KBM-7 (cell line): ENCODE data around the gene FBXO10.
A peak's percentile ranks its signal among the peaks of the same experiment; 100 is the strongest.
"Not testable (repeated sequence)": the region's sequence is repeated elsewhere in the genome, so short reads cannot be mapped to it uniquely, and the experiment has no call there.

Source experiments
- DNase-seq: peaks from one replicate; pipeline ENCODE4 v3.0.0-alpha.2; 2015
- in situ Hi-C: fragments of 300-500 bp; cut with MboI; formaldehyde crosslinking; loops from 2 replicates; pipeline ENCODE4 v1.14.3; 2020; ENCODE audit warnings: low sequenced_read_pairs, low pct_unique_long_range_greater_than_20kb, mixed read lengths

Gene FBXO10

GRCh38 chr9:37468620-37469019, 107.6 kb downstream of the FBXO10 start:
- DNase-seq = no peak
- in situ Hi-C loops = no loop called here

DNA sequence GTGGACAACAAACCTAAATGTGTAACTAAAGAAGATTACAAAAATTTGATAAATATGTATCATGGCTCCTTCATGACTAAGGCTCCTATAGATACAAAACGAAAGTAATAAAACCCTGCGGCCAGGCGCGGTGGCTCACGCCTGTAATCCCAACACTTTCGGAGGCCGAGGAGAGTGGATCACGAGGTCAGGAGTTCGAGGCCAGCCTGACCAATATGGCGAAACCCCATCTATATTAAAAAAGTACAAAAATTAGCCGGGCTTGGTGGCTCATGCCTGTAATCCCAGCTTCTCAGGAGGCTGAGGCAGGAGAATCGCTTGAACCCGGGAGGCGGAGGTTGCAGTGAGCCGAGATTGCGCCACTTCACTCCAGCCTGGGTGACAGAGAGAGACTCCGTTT, 108.7 kb downstream of the FBXO10 start:
- not testable (repeated sequence) for DNase-seq

DNA sequence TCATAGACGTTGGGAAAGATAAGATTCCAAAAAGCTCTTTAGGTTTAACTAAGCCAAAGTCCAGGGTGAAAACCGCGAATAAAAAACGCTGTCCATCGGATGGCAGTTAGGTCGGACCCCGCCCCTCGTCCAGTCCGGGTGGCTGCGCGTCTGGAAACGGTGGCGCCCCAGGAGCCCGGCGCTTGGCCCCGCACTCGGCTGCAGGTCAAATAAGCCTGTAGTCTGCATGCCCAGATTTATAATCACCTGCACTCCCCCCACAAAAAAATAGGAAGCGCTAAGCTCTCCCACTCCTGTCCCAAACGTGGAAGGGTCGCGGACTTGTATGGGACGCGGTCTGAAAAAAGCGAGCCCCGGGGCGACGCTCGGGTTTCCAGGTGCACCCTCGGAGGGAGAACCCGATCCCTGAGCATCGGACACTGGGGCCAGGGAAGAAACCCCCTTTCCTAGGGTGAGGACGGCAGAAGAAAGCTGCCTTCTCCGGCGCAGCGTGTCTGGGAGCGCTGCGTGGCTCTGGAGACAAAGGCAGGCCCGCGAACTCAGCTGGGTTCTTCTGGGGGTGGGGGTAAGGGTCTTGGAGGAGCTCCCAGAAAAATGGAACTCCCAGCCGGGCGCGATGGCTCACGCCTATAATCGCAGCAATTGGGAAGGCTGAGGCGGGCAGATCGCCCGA, 110.0 kb downstream of the FBXO10 start:
- no peak for DNase-seq
- in situ Hi-C loops = no loop called here

More for the DNA sequence above, 108.7 kb downstream of the FBXO10 start:
- in situ Hi-C loops = not testable (repeated sequence)

DNA sequence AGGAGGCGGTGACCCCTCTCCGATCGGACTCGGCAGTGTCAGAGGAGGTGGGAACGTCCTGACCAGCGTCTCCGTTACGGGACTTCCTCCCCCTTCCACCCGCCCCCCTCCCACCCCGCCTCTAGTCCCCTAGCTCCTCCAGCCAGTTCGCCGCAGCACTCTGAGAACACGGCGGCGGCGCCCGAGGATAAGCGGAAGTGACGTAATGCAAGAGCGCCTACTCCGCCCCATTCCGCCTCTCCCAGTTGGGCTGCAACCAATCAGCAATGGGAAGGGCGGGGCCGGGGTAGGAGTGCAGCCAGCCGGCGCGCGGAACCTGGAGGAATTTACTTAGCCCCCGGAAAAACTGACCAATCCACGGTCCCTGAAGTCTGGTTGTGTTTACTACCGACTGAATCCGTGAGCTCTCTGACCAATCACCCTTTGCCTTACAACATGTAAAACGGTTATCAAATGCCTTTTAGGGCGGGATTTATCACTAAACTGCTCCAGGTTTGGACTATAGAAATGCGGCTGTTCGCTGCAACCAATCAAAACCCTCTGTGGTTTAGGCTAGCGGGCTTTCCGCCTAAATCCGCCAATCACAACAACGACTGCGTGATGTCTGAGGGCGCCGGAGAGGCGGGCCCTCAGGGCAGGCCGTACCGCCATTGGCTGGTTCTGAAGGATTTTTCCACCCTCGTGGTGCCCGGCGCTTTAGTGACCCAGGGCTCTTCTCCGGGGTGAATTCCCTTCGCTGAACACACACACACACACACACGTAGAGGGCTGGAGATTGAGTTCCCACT, 110.7 kb downstream of the FBXO10 start, which contains the start of gene ZBTB5:
Gene ZBTB5, minus strand, starts transcription at position 202 of the 788 bp plus-strand sequence. CDS start 22,899 bp downstream, outside the sequence.
- peak; percentile 100 for DNase-seq
- in situ Hi-C loops = no loop called here

DNA sequence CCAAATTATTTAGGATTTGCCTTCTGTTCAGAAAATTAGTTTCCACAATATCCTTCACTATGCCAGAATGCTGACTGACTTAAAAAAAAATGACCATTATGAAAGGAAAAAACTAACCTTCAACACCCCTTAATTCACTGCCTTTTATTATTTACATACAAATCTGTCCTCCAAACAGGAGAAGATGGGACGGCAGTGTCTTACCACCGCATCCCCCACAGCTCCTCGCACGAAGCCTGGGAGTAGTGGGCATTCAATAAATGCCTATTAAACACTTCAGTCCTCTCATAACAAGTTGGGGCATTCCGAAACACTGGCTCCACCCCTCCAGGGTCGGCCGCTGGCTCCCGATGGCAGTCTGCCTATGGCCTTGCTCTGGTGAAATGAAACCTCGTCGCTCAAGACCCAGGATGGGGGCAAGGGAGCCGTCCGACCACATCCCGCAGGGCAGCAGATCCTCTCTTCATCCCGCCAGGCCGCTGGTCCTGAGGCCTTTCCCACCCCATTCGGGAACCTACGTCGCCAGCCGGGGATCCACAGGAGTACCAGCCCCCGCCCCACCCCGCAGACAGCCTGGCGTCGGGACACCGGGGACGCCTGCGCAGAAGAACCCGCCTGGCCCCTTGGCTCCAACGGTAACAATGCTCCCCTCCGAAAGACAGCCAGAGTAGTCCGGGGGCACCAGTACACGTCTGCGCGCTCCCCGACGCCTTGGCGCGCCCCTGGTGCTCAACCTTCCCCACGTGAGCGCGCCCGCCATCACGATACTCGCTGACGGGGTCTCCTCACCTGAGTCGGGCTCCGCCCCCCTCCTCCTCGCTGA, 111.5 kb downstream of the FBXO10 start:
- in situ Hi-C loops = no loop called here
- DNase-seq = peak; percentile 83

- in situ Hi-C loops = no loop called here
- no peak for DNase-seq
These were observed 112.2 kb downstream of the FBXO10 start for GRCh38 chr9:37464006-37464405.
